Liver (tissue), 9 donors: Measurements from ENCODE around the gene SHC4. TPM values are rescaled to one million over a fixed set of nuclear protein-coding genes. Genes with fewer than 3 reads are reported as not detected.

Experiments used
- DNase-seq: peaks from one replicate; pipeline ENCODE4 v3.0.0-alpha.2; 2017; ENCODE audit warnings: low spot score
- H3K27ac ChIP-seq, 2 donors: one replicate each; pipeline ENCODE4 v1.7.0; 2013; ENCODE audit warnings: inconsistent platforms in 2 of 2, low read length in 2 of 2, control low read depth in 1 of 2, low read depth in 1 of 2, mild to moderate bottlenecking in 1 of 2
- H3K27me3 ChIP-seq, 4 donors: one replicate each; pipeline versions ENCODE4 v1.6.1 to v1.7.0; 2013; ENCODE audit warnings: low read length in 3 of 4, inconsistent platforms in 1 of 4, mild to moderate bottlenecking in 1 of 4, moderate library complexity in 1 of 4; ENCODE audit not compliant: control insufficient read depth in 4 of 4, insufficient read depth in 4 of 4
- H3K36me3 ChIP-seq, 4 donors: one replicate each; pipeline versions ENCODE4 v1.6.1 to v1.7.0; 2013; ENCODE audit warnings: low read length in 3 of 4, mild to moderate bottlenecking in 3 of 4, low read depth in 1 of 4, moderate library complexity in 1 of 4; ENCODE audit not compliant: control insufficient read depth in 4 of 4, insufficient read depth in 3 of 4
- H3K4me1 ChIP-seq, 4 donors: one replicate each; pipeline versions ENCODE4 v1.6.1 to v1.7.0; 2013; ENCODE audit warnings: low read length in 3 of 4, mild to moderate bottlenecking in 3 of 4, moderate library complexity in 1 of 4; ENCODE audit not compliant: control insufficient read depth in 4 of 4, insufficient read depth in 4 of 4
- H3K4me3 ChIP-seq, 3 donors: one replicate each; pipeline versions ENCODE4 v1.6.1 to v1.7.0; 2013; ENCODE audit warnings: low read length in 3 of 3, control low read depth in 1 of 3, low read depth in 1 of 3, mild to moderate bottlenecking in 1 of 3
- H3K9ac ChIP-seq, 2 donors: one replicate each; pipeline ENCODE4 v1.7.0; 2013; ENCODE audit warnings: low read length in 2 of 2, mild to moderate bottlenecking in 2 of 2, moderate library complexity in 2 of 2, control low read depth in 1 of 2, low read depth in 1 of 2
- H3K9me3 ChIP-seq, 4 donors: one replicate each; pipeline versions ENCODE4 v1.6.1 to v1.7.0; 2013; ENCODE audit warnings: low read length in 3 of 4; ENCODE audit not compliant: control insufficient read depth in 4 of 4
- EGR1 ChIP-seq, 2 donors: IDR thresholded peaks; 2 replicates each; pipeline ENCODE4 v1.6.1; 2016 to 2018; ENCODE audit warnings: antibody characterized with exemption in 2 of 2, low read depth in 2 of 2
- FOXA1 ChIP-seq: IDR thresholded peaks from 2 replicates; pipeline ENCODE4 v1.6.1; 2016; ENCODE audit warnings: antibody characterized with exemption
- FOXA2 ChIP-seq: IDR thresholded peaks from 2 replicates; pipeline ENCODE4 v1.6.1; 2016; ENCODE audit warnings: antibody characterized with exemption
- GABPA ChIP-seq, 2 donors: IDR thresholded peaks in 1 of 2; conservative IDR thresholded peaks in 1 of 2; 2 replicates each; pipeline ENCODE4 v1.6.1; 2016; ENCODE audit warnings: antibody characterized with exemption in 2 of 2, mild to moderate bottlenecking in 1 of 2, moderate library complexity in 1 of 2
- HNF4A ChIP-seq, 2 donors: conservative IDR thresholded peaks; 2 replicates each; pipeline ENCODE4 v1.6.1; 2016; ENCODE audit warnings: antibody characterized with exemption in 2 of 2, mild to moderate bottlenecking in 2 of 2
- HNF4G ChIP-seq: IDR thresholded peaks from 2 replicates; pipeline ENCODE4 v1.6.1; 2016; ENCODE audit warnings: antibody characterized with exemption
- JUND ChIP-seq, 2 donors: IDR thresholded peaks; 2 replicates each; pipeline ENCODE4 v1.6.1; 2016; ENCODE audit warnings: antibody characterized with exemption in 2 of 2
- NR2F2 ChIP-seq: IDR thresholded peaks from 2 replicates; pipeline ENCODE4 v1.6.1; 2016; ENCODE audit warnings: antibody characterized with exemption
- RAD21 ChIP-seq, 2 donors: IDR thresholded peaks; 2 replicates each; pipeline ENCODE4 v1.6.1; 2016; ENCODE audit warnings: antibody characterized with exemption in 2 of 2, mild to moderate bottlenecking in 2 of 2
- RXRA ChIP-seq, 2 donors: IDR thresholded peaks; 2 replicates each; pipeline ENCODE4 v1.6.1; 2017 to 2018; ENCODE audit warnings: antibody characterized with exemption in 2 of 2, mild to moderate bottlenecking in 1 of 2
- SP1 ChIP-seq: IDR thresholded peaks from 2 replicates; pipeline ENCODE4 v1.6.1; 2018; ENCODE audit warnings: antibody characterized with exemption, mild to moderate bottlenecking
- TAF1 ChIP-seq: conservative IDR thresholded peaks from 2 replicates; pipeline ENCODE4 v1.6.1; 2016; ENCODE audit warnings: antibody characterized with exemption, mild to moderate bottlenecking
- YY1 ChIP-seq: IDR thresholded peaks from 2 replicates; pipeline ENCODE4 v1.6.1; 2016; ENCODE audit warnings: antibody characterized with exemption, mild to moderate bottlenecking
- WGBS: extraction: QIAGEN DNeasy Blood & Tissue Kit; methylation state at CpG from one replicate; pipeline ENCODE4 v1.1.7; 2013; 5-methylcytosine and 5-hydroxymethylcytosine counted together
- polyA plus RNA-seq, 2 donors: library from polyadenylated mRNA; stranded (reverse) in 1 of 2; unstranded in 1 of 2; fragments of 200-250 nt in 1 of 2; fragments of >200 nt in 1 of 2; fragmentation: Nextera tagmentation in 1 of 2; extraction: Ambion mirVana in 1 of 2; gene quantifications; one replicate each; pipeline versions ENCODE4 v1.2.1 to v1.2.3, GENCODE V29; 2013 to 2015
- total RNA-seq, 2 donors: library from RNA; depleted of rRNA; stranded (reverse); fragments of >200 nt; gene quantifications; one replicate each; pipeline ENCODE4 v1.2.3, GENCODE V29; 2014
- TF ChIP-seq, protein P1 (sequence below): fragments of 150-350 bp; IDR thresholded peaks from 2 replicates; pipeline ENCODE4 v1.5.1; 2017; ENCODE audit warnings: improper control_type of control experiment, low read depth, low read length; ENCODE audit not compliant: missing input control
- TF ChIP-seq, protein P2 (sequence below): IDR thresholded peaks from 2 replicates; pipeline ENCODE4 v1.6.1; 2016; ENCODE audit warnings: antibody characterized with exemption
- TF ChIP-seq, protein P3 (sequence below): IDR thresholded peaks from 2 replicates; pipeline ENCODE4 v1.6.1; 2016; ENCODE audit warnings: antibody characterized with exemption
- TF ChIP-seq, protein P4 (sequence below): IDR thresholded peaks from 2 replicates; pipeline ENCODE4 v1.6.1; 2016; ENCODE audit warnings: antibody characterized with exemption, mild to moderate bottlenecking
- TF ChIP-seq, protein P5 (sequence below): IDR thresholded peaks from 2 replicates; pipeline ENCODE4 v1.6.1; 2016; ENCODE audit warnings: antibody characterized with exemption
- donor health status: healthy.
- donor health status: healthy.
- donor health status: healthy.
- donor health status: healthy.
- donor health status: healthy.

Gene SHC4
- total and polyA plus RNA-seq, 4 donors: under 0.01 to 0.19 (median 0.05) TPM

DNA sequence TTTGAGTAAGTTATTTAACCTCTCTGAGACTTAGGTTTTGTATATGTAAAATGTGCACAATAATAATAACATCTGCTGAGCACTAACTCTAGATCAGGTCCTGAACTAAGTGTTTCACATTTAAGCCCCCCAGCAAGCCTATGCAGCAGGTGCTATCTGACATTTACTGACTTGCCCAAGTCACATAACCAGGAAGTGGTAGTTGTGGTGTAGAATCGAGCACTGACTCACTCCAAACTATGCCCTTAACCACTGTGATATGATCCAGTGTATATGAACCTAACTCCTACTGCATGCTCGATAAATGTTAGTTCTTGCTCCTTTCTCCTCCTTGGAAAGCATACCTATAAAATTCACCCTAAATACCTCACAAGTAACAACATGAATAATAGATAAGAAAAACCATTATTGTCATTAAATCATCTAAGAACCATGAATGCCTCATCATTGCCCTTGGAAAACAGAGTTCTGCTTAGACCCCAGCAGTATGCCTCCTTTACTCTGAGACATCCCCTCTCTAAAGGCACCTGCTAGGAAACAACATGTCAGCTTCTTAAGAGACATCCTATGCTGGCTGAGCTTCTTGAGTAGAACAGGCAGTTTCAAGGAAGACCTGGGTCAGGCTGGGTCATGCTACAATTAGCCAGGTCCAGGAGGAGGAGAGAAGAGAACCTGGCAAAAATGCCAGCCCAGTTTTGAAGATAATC is 3.0 kb upstream of the SHC4 start:
- DNase-seq: no peak
- 68% methylated on average over 2 of the region's 2 CpGs for WGBS
- TF ChIP-seq HNF4A (conservative IDR thresholded peaks at IDR 0.05): no peak
- TF ChIP-seq, protein P1, sequence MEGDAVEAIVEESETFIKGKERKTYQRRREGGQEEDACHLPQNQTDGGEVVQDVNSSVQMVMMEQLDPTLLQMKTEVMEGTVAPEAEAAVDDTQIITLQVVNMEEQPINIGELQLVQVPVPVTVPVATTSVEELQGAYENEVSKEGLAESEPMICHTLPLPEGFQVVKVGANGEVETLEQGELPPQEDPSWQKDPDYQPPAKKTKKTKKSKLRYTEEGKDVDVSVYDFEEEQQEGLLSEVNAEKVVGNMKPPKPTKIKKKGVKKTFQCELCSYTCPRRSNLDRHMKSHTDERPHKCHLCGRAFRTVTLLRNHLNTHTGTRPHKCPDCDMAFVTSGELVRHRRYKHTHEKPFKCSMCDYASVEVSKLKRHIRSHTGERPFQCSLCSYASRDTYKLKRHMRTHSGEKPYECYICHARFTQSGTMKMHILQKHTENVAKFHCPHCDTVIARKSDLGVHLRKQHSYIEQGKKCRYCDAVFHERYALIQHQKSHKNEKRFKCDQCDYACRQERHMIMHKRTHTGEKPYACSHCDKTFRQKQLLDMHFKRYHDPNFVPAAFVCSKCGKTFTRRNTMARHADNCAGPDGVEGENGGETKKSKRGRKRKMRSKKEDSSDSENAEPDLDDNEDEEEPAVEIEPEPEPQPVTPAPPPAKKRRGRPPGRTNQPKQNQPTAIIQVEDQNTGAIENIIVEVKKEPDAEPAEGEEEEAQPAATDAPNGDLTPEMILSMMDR: no peak
- no peak for TF ChIP-seq TAF1
- TF ChIP-seq HNF4G: no peak
- TF ChIP-seq GABPA (IDR thresholded peaks at IDR 0.05 in 1 of 2, conservative IDR thresholded peaks at IDR 0.05 in 1 of 2): no peak
- TF ChIP-seq, protein P2, sequence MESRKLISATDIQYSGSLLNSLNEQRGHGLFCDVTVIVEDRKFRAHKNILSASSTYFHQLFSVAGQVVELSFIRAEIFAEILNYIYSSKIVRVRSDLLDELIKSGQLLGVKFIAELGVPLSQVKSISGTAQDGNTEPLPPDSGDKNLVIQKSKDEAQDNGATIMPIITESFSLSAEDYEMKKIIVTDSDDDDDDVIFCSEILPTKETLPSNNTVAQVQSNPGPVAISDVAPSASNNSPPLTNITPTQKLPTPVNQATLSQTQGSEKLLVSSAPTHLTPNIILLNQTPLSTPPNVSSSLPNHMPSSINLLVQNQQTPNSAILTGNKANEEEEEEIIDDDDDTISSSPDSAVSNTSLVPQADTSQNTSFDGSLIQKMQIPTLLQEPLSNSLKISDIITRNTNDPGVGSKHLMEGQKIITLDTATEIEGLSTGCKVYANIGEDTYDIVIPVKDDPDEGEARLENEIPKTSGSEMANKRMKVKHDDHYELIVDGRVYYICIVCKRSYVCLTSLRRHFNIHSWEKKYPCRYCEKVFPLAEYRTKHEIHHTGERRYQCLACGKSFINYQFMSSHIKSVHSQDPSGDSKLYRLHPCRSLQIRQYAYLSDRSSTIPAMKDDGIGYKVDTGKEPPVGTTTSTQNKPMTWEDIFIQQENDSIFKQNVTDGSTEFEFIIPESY: no peak
- TF ChIP-seq SP1: no peak
- no peak for TF ChIP-seq FOXA1
- TF ChIP-seq, protein P3, sequence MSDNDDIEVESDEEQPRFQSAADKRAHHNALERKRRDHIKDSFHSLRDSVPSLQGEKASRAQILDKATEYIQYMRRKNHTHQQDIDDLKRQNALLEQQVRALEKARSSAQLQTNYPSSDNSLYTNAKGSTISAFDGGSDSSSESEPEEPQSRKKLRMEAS: no peak
- TF ChIP-seq, protein P4, sequence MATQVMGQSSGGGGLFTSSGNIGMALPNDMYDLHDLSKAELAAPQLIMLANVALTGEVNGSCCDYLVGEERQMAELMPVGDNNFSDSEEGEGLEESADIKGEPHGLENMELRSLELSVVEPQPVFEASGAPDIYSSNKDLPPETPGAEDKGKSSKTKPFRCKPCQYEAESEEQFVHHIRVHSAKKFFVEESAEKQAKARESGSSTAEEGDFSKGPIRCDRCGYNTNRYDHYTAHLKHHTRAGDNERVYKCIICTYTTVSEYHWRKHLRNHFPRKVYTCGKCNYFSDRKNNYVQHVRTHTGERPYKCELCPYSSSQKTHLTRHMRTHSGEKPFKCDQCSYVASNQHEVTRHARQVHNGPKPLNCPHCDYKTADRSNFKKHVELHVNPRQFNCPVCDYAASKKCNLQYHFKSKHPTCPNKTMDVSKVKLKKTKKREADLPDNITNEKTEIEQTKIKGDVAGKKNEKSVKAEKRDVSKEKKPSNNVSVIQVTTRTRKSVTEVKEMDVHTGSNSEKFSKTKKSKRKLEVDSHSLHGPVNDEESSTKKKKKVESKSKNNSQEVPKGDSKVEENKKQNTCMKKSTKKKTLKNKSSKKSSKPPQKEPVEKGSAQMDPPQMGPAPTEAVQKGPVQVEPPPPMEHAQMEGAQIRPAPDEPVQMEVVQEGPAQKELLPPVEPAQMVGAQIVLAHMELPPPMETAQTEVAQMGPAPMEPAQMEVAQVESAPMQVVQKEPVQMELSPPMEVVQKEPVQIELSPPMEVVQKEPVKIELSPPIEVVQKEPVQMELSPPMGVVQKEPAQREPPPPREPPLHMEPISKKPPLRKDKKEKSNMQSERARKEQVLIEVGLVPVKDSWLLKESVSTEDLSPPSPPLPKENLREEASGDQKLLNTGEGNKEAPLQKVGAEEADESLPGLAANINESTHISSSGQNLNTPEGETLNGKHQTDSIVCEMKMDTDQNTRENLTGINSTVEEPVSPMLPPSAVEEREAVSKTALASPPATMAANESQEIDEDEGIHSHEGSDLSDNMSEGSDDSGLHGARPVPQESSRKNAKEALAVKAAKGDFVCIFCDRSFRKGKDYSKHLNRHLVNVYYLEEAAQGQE: no peak
- TF ChIP-seq, protein P5, sequence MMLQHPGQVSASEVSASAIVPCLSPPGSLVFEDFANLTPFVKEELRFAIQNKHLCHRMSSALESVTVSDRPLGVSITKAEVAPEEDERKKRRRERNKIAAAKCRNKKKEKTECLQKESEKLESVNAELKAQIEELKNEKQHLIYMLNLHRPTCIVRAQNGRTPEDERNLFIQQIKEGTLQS: no peak
- no peak for TF ChIP-seq RXRA (IDR thresholded peaks at IDR 0.05)
- no peak for TF ChIP-seq FOXA2
- TF ChIP-seq YY1: no peak
- TF ChIP-seq EGR1 (IDR thresholded peaks at IDR 0.05; ENCODE audit: low read depth in 2 of 2): no peak
- no peak for TF ChIP-seq NR2F2
- no peak for TF ChIP-seq RAD21 (IDR thresholded peaks at IDR 0.05)
- TF ChIP-seq JUND (IDR thresholded peaks at IDR 0.05): no peak
- Histone ChIP-seq H3K27me3 (peaks cover 0 to 11% (median 0%) of the 10 kb centered on the region in 4 donors), H3K36me3 (no peaks in the 10 kb centered on the region), H3K9me3 (no peaks in the 10 kb centered on the region), H3K4me3 (no peak overlapping the region), H3K27ac (no peak overlapping the region), H3K4me1 (peaks cover 3 to 15% (median 11%) of the 10 kb centered on the region in 4 donors), H3K9ac (no peak overlapping the region)
